SHP77 treated with DMSO at 0.1 percent for 48 hours (cell line): ENCODE results near the gene ADAMTS2.

Experiments
- DNase-seq: peaks from one replicate; lab custom pipeline; 2025; lab: John Stamatoyannopoulos, UW

The ADAMTS2 gene

GRCh38 chr5:179254638-179255271 lies 90.5 kb downstream of the ADAMTS2 start:
- DNase-seq: no peak

GRCh38 chr5:179253730-179254129 lies 91.5 kb downstream of the ADAMTS2 start:
- no peak for DNase-seq

GRCh38 chr5:179251276-179251969 lies 93.8 kb downstream of the ADAMTS2 start:
- no peak for DNase-seq

GRCh38 chr5:179250561-179251225 lies 94.6 kb downstream of the ADAMTS2 start:
- DNase-seq: no peak

- no peak for DNase-seq
These were observed 99.0 kb downstream of the ADAMTS2 start for GRCh38 chr5:179246227-179246626.

- DNase-seq: no peak
These were observed 100.2 kb downstream of the ADAMTS2 start for GRCh38 chr5:179245031-179245430.

- no peak for DNase-seq
These were observed 101.2 kb downstream of the ADAMTS2 start for GRCh38 chr5:179244044-179244443.

- no peak for DNase-seq
These were observed 101.9 kb downstream of the ADAMTS2 start for GRCh38 chr5:179243333-179243732.

GRCh38 chr5:179242676-179243075 lies 102.6 kb downstream of the ADAMTS2 start:
- DNase-seq: no peak

GRCh38 chr5:179241764-179242370 lies 103.4 kb downstream of the ADAMTS2 start:
- no peak for DNase-seq

GRCh38 chr5:179241175-179241574 lies 104.1 kb downstream of the ADAMTS2 start:
- DNase-seq: no peak

GRCh38 chr5:179240561-179240960 lies 104.7 kb downstream of the ADAMTS2 start:
- DNase-seq: no peak

- no peak for DNase-seq
These were observed 105.8 kb downstream of the ADAMTS2 start for GRCh38 chr5:179239256-179240135.

GRCh38 chr5:179238628-179238970 lies 106.7 kb downstream of the ADAMTS2 start:
- DNase-seq: no peak

GRCh38 chr5:179237770-179238627 lies 107.3 kb downstream of the ADAMTS2 start:
- DNase-seq: no peak

GRCh38 chr5:179235416-179236400 lies 109.6 kb downstream of the ADAMTS2 start:
- no peak for DNase-seq

GRCh38 chr5:179234563-179235135 lies 110.6 kb downstream of the ADAMTS2 start:
- DNase-seq: no peak

- DNase-seq: no peak
These were observed 111.2 kb downstream of the ADAMTS2 start for GRCh38 chr5:179233909-179234562.
